ENCODE measurements around the gene TEAD1. TPM values are rescaled to one million over a fixed set of nuclear protein-coding genes. Genes with fewer than 3 reads are reported as not detected.

TEAD1 gene
- total and polyA plus RNA-seq, 2 donors (not counting 3 experiments of a cell fraction or from before 2014, with no cell fraction given), result 15.3 to 49.0 TPM

DNA sequence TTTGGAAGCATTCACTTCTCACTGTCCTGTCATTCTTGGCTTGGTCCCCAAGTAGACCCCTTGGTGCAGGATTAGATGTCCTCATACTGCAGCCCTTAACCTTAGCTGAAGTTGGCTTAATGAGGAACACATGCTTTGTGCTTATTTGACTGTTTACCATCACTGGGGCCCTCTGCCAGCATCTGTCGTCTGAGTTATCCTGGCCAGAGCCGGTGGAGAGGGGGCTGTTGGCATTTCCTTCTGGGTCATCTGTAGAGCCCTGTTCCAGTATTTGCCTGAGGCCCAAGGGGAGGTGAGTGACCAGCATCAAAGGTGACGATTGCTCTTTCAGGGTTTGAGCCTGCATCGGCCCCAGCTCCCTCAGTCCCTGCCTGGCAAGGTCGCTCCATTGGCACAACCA is 208.4 kb downstream of the TEAD1 start:
- Histone ChIP-seq H3K4me1 (ENCODE audit: control insufficient read depth, extremely low read depth, insufficient read depth, low read length) (peaks cover 5% of the 10 kb centered on the region), H3K79me2 (ENCODE audit: control insufficient read depth, insufficient read depth, low read length) (no peaks in the 10 kb centered on the region), H3K4me2 (ENCODE audit: insufficient read depth, low read length) (no peak overlapping the region), H3K27me3 (ENCODE audit: control insufficient read depth in 2 of 2, insufficient read depth in 2 of 2, low read length in 2 of 2) (no peaks in the 10 kb centered on the region), H4K20me1 (replicated peaks; ENCODE audit: control insufficient read depth, extremely low read depth, insufficient read depth, low read length) (no peaks in the 10 kb centered on the region), H2AFZ (ENCODE audit: low read depth, low read length) (no peak overlapping the region), H3K4me3 (replicated peaks in 1 of 3; ENCODE audit: insufficient read depth in 1 of 3, low read depth in 1 of 3, low read length in 3 of 3) (no peak overlapping the region), H3K9me1 (replicated peaks; ENCODE audit: control insufficient read depth, extremely low read depth, insufficient read depth, low read length) (no peaks in the 10 kb centered on the region), H3K9me3 (replicated peaks; ENCODE audit: control insufficient read depth, insufficient read depth, low read length) (no peaks in the 10 kb centered on the region), H3K27ac (ENCODE audit: insufficient read depth, low read depth, low read length) (no peak overlapping the region), H3K36me3 (ENCODE audit: control insufficient read depth in 2 of 2, extremely low read depth in 1 of 2, insufficient read depth in 2 of 2, low read length in 2 of 2) (peaks cover 0 to 17% of the 10 kb centered on the region in 2 experiments), H3K9ac (replicated peaks; ENCODE audit: extremely low read depth, insufficient read depth, low read length) (no peak overlapping the region)
- DNase-seq (ENCODE audit: low read depth, low spot score) (no peak), FAIRE-seq (no peak)
- intact Hi-C loops (cut with micrococcal nuclease) (no loop called here), dilution Hi-C loops (cut with MboI; ENCODE audit: extremely low pct_ligation_motif_present, low sequenced_read_pairs) (no loop called here)
- ChIA-PET CTCF (no interaction called here), POLR2A (no interaction called here)
- BruUV-seq (replicated peaks), result no TSS peak
- TF ChIP-seq GATA2 (IDR thresholded peaks at IDR 0.05; ENCODE audit: insufficient read depth, insufficient read length, low read depth, low read length) (no peak), EZH2 (IDR thresholded peaks at IDR 0.05; ENCODE audit: borderline replicate concordance, low read depth, low read length, severe bottlenecking) (no peak), MYC (IDR thresholded peaks at IDR 0.05; ENCODE audit: low read depth, low read length) (no peak)

- no peaks in the 10 kb centered on the region for H3K9me3 ChIP-seq (replicated peaks; ENCODE audit: control insufficient read depth, insufficient read depth, low read length)
- DNase-seq (ENCODE audit: low read depth, low spot score) (no peak), FAIRE-seq (no peak)
- H3K4me3 ChIP-seq (replicated peaks in 1 of 3; ENCODE audit: insufficient read depth in 1 of 3, low read depth in 1 of 3, low read length in 3 of 3), result no peak overlapping the region
- H4K20me1 ChIP-seq (replicated peaks; ENCODE audit: control insufficient read depth, extremely low read depth, insufficient read depth, low read length), result no peaks in the 10 kb centered on the region
- BruUV-seq (replicated peaks), result no TSS peak
- no peaks in the 10 kb centered on the region for H3K9me1 ChIP-seq (replicated peaks; ENCODE audit: control insufficient read depth, extremely low read depth, insufficient read depth, low read length)
- POLR2A ChIA-PET, result no interaction called here
- TF ChIP-seq GATA2 (IDR thresholded peaks at IDR 0.05; ENCODE audit: insufficient read depth, insufficient read length, low read depth, low read length), result no peak
- no peak overlapping the region for H3K4me2 ChIP-seq (ENCODE audit: insufficient read depth, low read length)
- H3K27me3 ChIP-seq (ENCODE audit: control insufficient read depth in 2 of 2, insufficient read depth in 2 of 2, low read length in 2 of 2), result no peaks in the 10 kb centered on the region
- no peaks in the 10 kb centered on the region for H3K79me2 ChIP-seq (ENCODE audit: control insufficient read depth, insufficient read depth, low read length)
- no peak overlapping the region for H3K9ac ChIP-seq (replicated peaks; ENCODE audit: extremely low read depth, insufficient read depth, low read length)
- intact Hi-C loops (cut with micrococcal nuclease) (loop anchor here (5.0 kb wide), 1 partner anchor 123 kb away; no protein-coding TSS in a partner anchor), dilution Hi-C loops (cut with MboI; ENCODE audit: extremely low pct_ligation_motif_present, low sequenced_read_pairs) (no loop called here)
- peaks cover 9% of the 10 kb centered on the region for H3K4me1 ChIP-seq (ENCODE audit: control insufficient read depth, extremely low read depth, insufficient read depth, low read length)
- H2AFZ ChIP-seq (ENCODE audit: low read depth, low read length), result no peak overlapping the region
- peaks cover 0 to 17% of the 10 kb centered on the region in 2 experiments for H3K36me3 ChIP-seq (ENCODE audit: control insufficient read depth in 2 of 2, extremely low read depth in 1 of 2, insufficient read depth in 2 of 2, low read length in 2 of 2)
- CTCF ChIA-PET, result interaction anchor here (0.6 to 2.8 kb wide), 7 partner anchors 12 to 987 kb away, joined by 3 to 20 read pairs (median 3); no protein-coding TSS in a partner anchor
- H3K27ac ChIP-seq (ENCODE audit: insufficient read depth, low read depth, low read length), result no peak overlapping the region
These were observed 210.6 kb downstream of the TEAD1 start for GRCh38 chr11:12884751-12885318.
